ENCODE results near the gene NUPR1. TPM values are rescaled to one million over a fixed set of nuclear protein-coding genes. Genes with fewer than 3 reads are reported as not detected.

The NUPR1 gene
- total and polyA plus RNA-seq, 2 donors from 2014 or later: 64.7 to 125 TPM

GRCh38 chr16:28497386-28497785, 41.4 kb downstream of the NUPR1 start:
- Histone ChIP-seq H3K27me3 (ENCODE audit: control insufficient read depth, insufficient read depth, low read length) (no peaks in the 10 kb centered on the region), H3K4me1 (ENCODE audit: control insufficient read depth in 2 of 3, insufficient read depth in 2 of 3, low read depth in 1 of 3, low read length in 3 of 3) (no peaks in the 10 kb centered on the region), H3K27ac (ENCODE audit: low read depth in 2 of 2, low read length in 2 of 2) (no peak overlapping the region), H3K4me3 (ENCODE audit: low read length in 3 of 3) (no peak overlapping the region), H3K9me3 (ENCODE audit: control insufficient read depth in 2 of 3, insufficient read depth in 1 of 3, low read length in 3 of 3) (no peaks in the 10 kb centered on the region), H3K9ac (ENCODE audit: low read length in 3 of 3) (no peak overlapping the region), H3K36me3 (ENCODE audit: control insufficient read depth in 2 of 3, insufficient read depth in 3 of 3, low read length in 3 of 3) (no peaks in the 10 kb centered on the region)
- no peak for FAIRE-seq
- intact Hi-C loops (cut with DNase I): loop anchor here (10.0 kb wide), 1 partner anchor 47 kb away; no protein-coding TSS in a partner anchor
- DNase-seq: no peak
- TF ChIP-seq CTCF (IDR thresholded peaks at IDR 0.05; ENCODE audit: borderline replicate concordance, extremely low read depth, insufficient read depth): no peak

- FAIRE-seq: no peak
- H3K9me3 ChIP-seq (ENCODE audit: control insufficient read depth in 2 of 3, insufficient read depth in 1 of 3, low read length in 3 of 3): no peaks in the 10 kb centered on the region
Measured at GRCh38 chr16:28496844-28497243, 41.9 kb downstream of the NUPR1 start.

GRCh38 chr16:28495795-28496749, 42.7 kb downstream of the NUPR1 start:
- Histone ChIP-seq H3K27me3 (ENCODE audit: control insufficient read depth, insufficient read depth, low read length) (no peaks in the 10 kb centered on the region), H3K4me3 (ENCODE audit: low read length in 3 of 3) (no peak overlapping the region), H3K9me3 (ENCODE audit: control insufficient read depth in 2 of 3, insufficient read depth in 1 of 3, low read length in 3 of 3) (no peaks in the 10 kb centered on the region), H3K36me3 (ENCODE audit: control insufficient read depth in 2 of 3, insufficient read depth in 3 of 3, low read length in 3 of 3) (no peaks in the 10 kb centered on the region), H3K27ac (ENCODE audit: low read depth in 2 of 2, low read length in 2 of 2) (no peak overlapping the region), H3K9ac (ENCODE audit: low read length in 3 of 3) (no peak overlapping the region), H3K4me1 (ENCODE audit: control insufficient read depth in 2 of 3, insufficient read depth in 2 of 3, low read depth in 1 of 3, low read length in 3 of 3) (peaks cover 0 to 3% (median 0%) of the 10 kb centered on the region in 3 donors)
- TF ChIP-seq CTCF (IDR thresholded peaks at IDR 0.05; ENCODE audit: borderline replicate concordance, extremely low read depth, insufficient read depth): no peak
- FAIRE-seq: no peak
- intact Hi-C loops (cut with DNase I): loop anchor here (10.0 kb wide), 1 partner anchor 49 kb away; no protein-coding TSS in a partner anchor
- DNase-seq: no peak

More at GRCh38 chr16:28496844-28497243, 41.9 kb downstream of the NUPR1 start:
- Histone ChIP-seq H3K27ac (ENCODE audit: low read depth in 2 of 2, low read length in 2 of 2) (no peak overlapping the region), H3K27me3 (ENCODE audit: control insufficient read depth, insufficient read depth, low read length) (no peaks in the 10 kb centered on the region), H3K36me3 (ENCODE audit: control insufficient read depth in 2 of 3, insufficient read depth in 3 of 3, low read length in 3 of 3) (no peaks in the 10 kb centered on the region), H3K4me3 (ENCODE audit: low read length in 3 of 3) (no peak overlapping the region), H3K4me1 (ENCODE audit: control insufficient read depth in 2 of 3, insufficient read depth in 2 of 3, low read depth in 1 of 3, low read length in 3 of 3) (no peaks in the 10 kb centered on the region), H3K9ac (ENCODE audit: low read length in 3 of 3) (no peak overlapping the region)
- intact Hi-C loops (cut with DNase I): loop anchor here (10.0 kb wide), 1 partner anchor 48 kb away; no protein-coding TSS in a partner anchor
- TF ChIP-seq CTCF (IDR thresholded peaks at IDR 0.05; ENCODE audit: borderline replicate concordance, extremely low read depth, insufficient read depth): no peak
- DNase-seq: no peak
